IPS-20b (cell line): ENCODE measurements around the gene LIMCH1.
"Not testable (repeated sequence)": the region's sequence is repeated elsewhere in the genome, so short reads cannot be mapped to it uniquely, and the experiment has no call there.

Experiments used
- H3K27ac ChIP-seq: one replicate; pipeline ENCODE4 v1.5.1; 2013; ENCODE audit warnings: low read length
- H3K27me3 ChIP-seq: 2 replicates; pipeline ENCODE4 v1.6.1; 2013; ENCODE audit warnings: mild to moderate bottlenecking, low read length, inconsistent platforms; ENCODE audit not compliant: insufficient read depth
- H3K36me3 ChIP-seq: 2 replicates; pipeline ENCODE4 v1.6.1; 2013; ENCODE audit warnings: low read depth, mild to moderate bottlenecking, inconsistent platforms, low read length, moderate library complexity; ENCODE audit not compliant: insufficient read depth
- H3K4me1 ChIP-seq: 2 replicates; pipeline ENCODE4 v1.6.1; 2013; ENCODE audit warnings: mild to moderate bottlenecking, control low read depth, inconsistent platforms, low read length, moderate library complexity; ENCODE audit not compliant: insufficient read depth
- H3K4me3 ChIP-seq: 2 replicates; pipeline ENCODE4 v1.5.1; 2013; ENCODE audit warnings: mild to moderate bottlenecking, low read length, inconsistent platforms
- H3K9ac ChIP-seq: 2 replicates; pipeline ENCODE4 v1.6.1; 2013; ENCODE audit warnings: low read depth, mild to moderate bottlenecking, inconsistent platforms, low read length, moderate library complexity
- H3K9me3 ChIP-seq: 2 replicates; pipeline ENCODE4 v1.6.1; 2013; ENCODE audit warnings: mild to moderate bottlenecking, low read depth, low read length, inconsistent platforms; ENCODE audit not compliant: insufficient read depth

LIMCH1 gene

GRCh38 chr4:41646862-41647261 lies 108.9 kb downstream of the LIMCH1 start:
- Histone ChIP-seq H3K4me1 (peaks cover 9% of the 10 kb centered on the region; the same call in 1 of the 2 replicates), H3K27me3 (peaks cover 11% of the 10 kb centered on the region), H3K9me3 (no peaks in the 10 kb centered on the region), H3K36me3 (peaks cover 20% of the 10 kb centered on the region; the same call in 1 of the 2 replicates), H3K4me3 (no peak overlapping the region), H3K9ac (no peak overlapping the region), H3K27ac (no peak overlapping the region)

- Histone ChIP-seq H3K9ac (no peak overlapping the region), H3K9me3 (no peaks in the 10 kb centered on the region), H3K36me3 (peaks cover 20% of the 10 kb centered on the region; the same call in 1 of the 2 replicates), H3K4me1 (peaks cover 9% of the 10 kb centered on the region; the same call in 1 of the 2 replicates), H3K27ac (no peak overlapping the region), H3K4me3 (no peak overlapping the region), H3K27me3 (peaks cover 11% of the 10 kb centered on the region)
These were observed 109.4 kb downstream of the LIMCH1 start for GRCh38 chr4:41647383-41647782.

GRCh38 chr4:41651150-41651549 lies 113.2 kb downstream of the LIMCH1 start:
- H3K36me3 ChIP-seq: peaks cover 20% of the 10 kb centered on the region; the same call in 1 of the 2 replicates
- not testable (repeated sequence) for H3K4me3 ChIP-seq, H3K9me3 ChIP-seq, H3K9ac ChIP-seq, H3K4me1 ChIP-seq, H3K27me3 ChIP-seq, H3K27ac ChIP-seq

- H3K9me3 ChIP-seq: no peaks in the 10 kb centered on the region
- no peak overlapping the region for H3K9ac ChIP-seq
- peaks cover under 1% of the 10 kb centered on the region; the same call in 1 of the 2 replicates for H3K4me1 ChIP-seq
- H3K4me3 ChIP-seq: no peak overlapping the region
- H3K27ac ChIP-seq: no peak overlapping the region
- H3K36me3 ChIP-seq: 0 out of 2 replicates have a peak, but pooled peaks cover 3% of the 10 kb centered on the region
- H3K27me3 ChIP-seq: no peaks in the 10 kb centered on the region
These were observed 115.0 kb downstream of the LIMCH1 start for GRCh38 chr4:41652971-41653370.

- Histone ChIP-seq H3K36me3 (no peaks in the 10 kb centered on the region), H3K9ac (no peak overlapping the region), H3K27me3 (no peaks in the 10 kb centered on the region), H3K4me1 (peaks cover 4% of the 10 kb centered on the region; the same call in 1 of the 2 replicates), H3K9me3 (no peaks in the 10 kb centered on the region), H3K27ac (no peak overlapping the region), H3K4me3 (no peak overlapping the region)
These were observed 115.6 kb downstream of the LIMCH1 start for GRCh38 chr4:41653523-41653922.

- H3K27me3 ChIP-seq: no peaks in the 10 kb centered on the region
- H3K9ac ChIP-seq: no peak overlapping the region
- H3K36me3 ChIP-seq: no peaks in the 10 kb centered on the region
- no peaks in the 10 kb centered on the region for H3K9me3 ChIP-seq
- peaks cover 4% of the 10 kb centered on the region; the same call in 1 of the 2 replicates for H3K4me1 ChIP-seq
- H3K4me3 ChIP-seq: no peak overlapping the region
- no peak overlapping the region for H3K27ac ChIP-seq
These were observed 117.2 kb downstream of the LIMCH1 start for GRCh38 chr4:41655177-41655576.

GRCh38 chr4:41656106-41656505 lies 118.1 kb downstream of the LIMCH1 start:
- Histone ChIP-seq H3K4me3 (no peak overlapping the region), H3K9me3 (no peaks in the 10 kb centered on the region), H3K27me3 (no peaks in the 10 kb centered on the region), H3K4me1 (peaks cover 4% of the 10 kb centered on the region; the same call in 1 of the 2 replicates), H3K9ac (no peak overlapping the region), H3K27ac (no peak overlapping the region), H3K36me3 (no peaks in the 10 kb centered on the region)

GRCh38 chr4:41656572-41657520 lies 118.9 kb downstream of the LIMCH1 start:
- Histone ChIP-seq H3K4me3 (no peak overlapping the region), H3K27me3 (no peaks in the 10 kb centered on the region), H3K9me3 (no peaks in the 10 kb centered on the region), H3K9ac (no peak overlapping the region), H3K4me1 (peaks cover 4% of the 10 kb centered on the region; the same call in 1 of the 2 replicates), H3K36me3 (no peaks in the 10 kb centered on the region), H3K27ac (no peak overlapping the region)

- no peak overlapping the region for H3K9ac ChIP-seq
- no peaks in the 10 kb centered on the region for H3K27me3 ChIP-seq
- no peaks in the 10 kb centered on the region for H3K9me3 ChIP-seq
- H3K36me3 ChIP-seq: no peaks in the 10 kb centered on the region
- no peak overlapping the region for H3K27ac ChIP-seq
- H3K4me3 ChIP-seq: no peak overlapping the region
- peaks cover 4% of the 10 kb centered on the region; the same call in 1 of the 2 replicates for H3K4me1 ChIP-seq
These were observed 119.6 kb downstream of the LIMCH1 start for GRCh38 chr4:41657561-41657960.

- Histone ChIP-seq H3K9me3 (no peaks in the 10 kb centered on the region), H3K4me3 (no peak overlapping the region), H3K4me1 (peaks cover 4% of the 10 kb centered on the region; the same call in 1 of the 2 replicates), H3K27me3 (no peaks in the 10 kb centered on the region), H3K36me3 (no peaks in the 10 kb centered on the region), H3K27ac (no peak overlapping the region), H3K9ac (no peak overlapping the region)
These were observed 120.2 kb downstream of the LIMCH1 start for GRCh38 chr4:41658163-41658562.

- H3K4me3 ChIP-seq: no peak overlapping the region
- no peaks in the 10 kb centered on the region for H3K9me3 ChIP-seq
- H3K4me1 ChIP-seq: peaks cover 4% of the 10 kb centered on the region; the same call in 1 of the 2 replicates
- H3K36me3 ChIP-seq: no peaks in the 10 kb centered on the region
- H3K27ac ChIP-seq: no peak overlapping the region
- H3K27me3 ChIP-seq: no peaks in the 10 kb centered on the region
- no peak overlapping the region for H3K9ac ChIP-seq
These were observed 122.4 kb downstream of the LIMCH1 start for GRCh38 chr4:41660352-41660751.
